ENCODE data around the gene KCNF1. TPM values are rescaled to one million over a fixed set of nuclear protein-coding genes. Genes with fewer than 3 reads are reported as not detected.

KCNF1 gene, protein sequence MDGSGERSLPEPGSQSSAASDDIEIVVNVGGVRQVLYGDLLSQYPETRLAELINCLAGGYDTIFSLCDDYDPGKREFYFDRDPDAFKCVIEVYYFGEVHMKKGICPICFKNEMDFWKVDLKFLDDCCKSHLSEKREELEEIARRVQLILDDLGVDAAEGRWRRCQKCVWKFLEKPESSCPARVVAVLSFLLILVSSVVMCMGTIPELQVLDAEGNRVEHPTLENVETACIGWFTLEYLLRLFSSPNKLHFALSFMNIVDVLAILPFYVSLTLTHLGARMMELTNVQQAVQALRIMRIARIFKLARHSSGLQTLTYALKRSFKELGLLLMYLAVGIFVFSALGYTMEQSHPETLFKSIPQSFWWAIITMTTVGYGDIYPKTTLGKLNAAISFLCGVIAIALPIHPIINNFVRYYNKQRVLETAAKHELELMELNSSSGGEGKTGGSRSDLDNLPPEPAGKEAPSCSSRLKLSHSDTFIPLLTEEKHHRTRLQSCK
- total RNA-seq: 1.0 and 1.9 TPM in 2 replicates

DNA sequence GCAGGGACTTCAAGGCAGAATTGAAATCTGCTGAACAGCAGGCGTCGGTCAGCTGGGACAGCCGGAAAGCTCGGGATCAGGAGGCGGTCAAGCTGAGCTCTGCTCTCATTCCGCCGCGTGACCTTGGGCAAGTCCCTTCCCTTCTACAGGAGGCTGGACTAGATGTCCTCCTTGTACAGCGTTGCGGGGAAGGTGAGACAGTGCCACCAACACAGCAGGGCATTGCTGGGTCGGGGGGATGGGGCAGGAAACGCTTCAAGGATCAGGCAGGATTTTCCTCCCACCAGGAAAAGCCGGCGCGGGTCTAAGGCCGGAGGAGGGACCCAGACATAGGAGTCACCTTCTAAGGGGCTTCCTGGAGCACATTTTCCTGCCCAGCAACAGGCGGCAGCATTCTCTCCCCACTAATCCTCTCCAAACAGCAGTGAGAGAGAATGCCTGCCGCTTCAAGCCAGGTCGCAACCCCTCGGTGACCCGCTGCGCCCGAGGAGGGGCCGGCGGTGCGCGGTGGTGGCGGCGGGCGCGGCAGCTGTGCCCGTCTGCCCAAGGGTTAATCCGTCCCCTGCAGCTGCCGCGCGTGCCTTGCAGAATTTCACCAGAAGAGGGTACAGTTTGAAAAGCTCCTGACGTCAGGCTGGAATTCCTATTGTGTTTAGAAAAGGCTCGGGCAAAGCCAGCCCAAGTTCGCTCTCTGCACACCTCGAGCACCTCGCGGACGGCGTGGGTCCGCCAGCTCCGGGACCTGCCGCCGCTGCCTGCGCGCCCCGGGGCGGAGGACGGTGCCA is at the start of gene KCNF1:
TSS of gene KCNF1 (plus strand) at position 644 of the 785 bp plus-strand sequence. CDS start 493 bp downstream, outside the sequence.
- DNase-seq: peak; percentile 81

DNA sequence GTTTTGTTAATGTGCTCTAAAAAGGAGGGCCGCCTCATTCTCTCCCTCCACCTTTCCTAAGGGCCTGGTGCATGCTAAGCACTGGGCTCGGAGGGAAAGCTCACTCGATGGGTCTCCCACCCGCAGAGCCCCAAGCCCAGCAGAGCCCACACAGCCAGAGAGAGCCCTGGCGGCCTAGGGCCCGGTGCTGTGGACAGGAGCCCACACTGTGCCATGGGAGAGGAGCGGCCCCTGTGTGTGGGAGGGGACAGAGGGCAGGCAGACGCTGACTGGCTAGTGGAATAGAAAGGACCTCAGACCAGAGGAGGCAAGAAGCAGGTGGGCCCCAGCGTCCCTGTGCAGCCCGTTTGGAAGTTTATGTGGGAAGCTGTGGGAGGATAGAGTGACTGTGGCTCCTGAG is 49.4 kb upstream of the KCNF1 start:
- no peak for DNase-seq

DNA sequence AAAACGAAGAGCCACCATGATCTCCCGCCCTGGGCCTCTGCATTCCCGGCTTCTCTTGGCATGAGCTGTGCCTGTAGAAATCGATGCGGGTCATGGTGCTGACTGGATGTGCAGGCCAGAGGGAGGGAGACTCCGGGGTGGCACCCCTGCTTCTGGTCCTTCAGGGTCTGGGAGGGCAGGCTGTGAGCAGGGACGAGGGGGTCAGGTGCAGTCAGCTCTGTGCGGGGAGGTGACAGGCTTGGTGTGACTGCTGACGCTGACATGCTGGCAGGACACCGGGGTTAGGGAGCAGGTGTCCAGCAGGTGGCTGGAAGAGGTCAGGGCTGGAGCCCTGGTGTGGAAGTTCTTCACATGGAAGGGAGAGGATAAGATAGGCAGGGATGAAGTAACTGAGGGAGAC is 48.7 kb upstream of the KCNF1 start:
- DNase-seq: no peak

DNA sequence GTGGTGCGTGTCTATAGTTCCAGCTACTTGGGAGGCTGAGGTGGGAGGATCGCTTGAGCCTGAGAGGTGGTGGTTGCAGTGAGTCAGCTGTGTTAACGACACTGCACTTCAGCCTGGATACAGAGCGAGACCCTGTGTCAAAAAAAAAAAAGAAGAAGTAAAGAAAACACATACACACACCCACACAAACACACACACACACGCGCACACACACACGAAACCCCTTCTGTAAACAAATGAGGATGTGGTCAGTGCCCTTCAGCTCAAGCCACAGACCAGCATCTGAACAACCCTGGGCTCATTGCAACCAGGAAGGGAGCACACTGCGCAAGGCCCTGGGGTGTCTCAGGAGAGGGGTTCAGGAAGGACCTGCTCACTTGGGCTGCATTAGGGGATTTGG is 47.9 kb upstream of the KCNF1 start:
- no peak for DNase-seq

DNA sequence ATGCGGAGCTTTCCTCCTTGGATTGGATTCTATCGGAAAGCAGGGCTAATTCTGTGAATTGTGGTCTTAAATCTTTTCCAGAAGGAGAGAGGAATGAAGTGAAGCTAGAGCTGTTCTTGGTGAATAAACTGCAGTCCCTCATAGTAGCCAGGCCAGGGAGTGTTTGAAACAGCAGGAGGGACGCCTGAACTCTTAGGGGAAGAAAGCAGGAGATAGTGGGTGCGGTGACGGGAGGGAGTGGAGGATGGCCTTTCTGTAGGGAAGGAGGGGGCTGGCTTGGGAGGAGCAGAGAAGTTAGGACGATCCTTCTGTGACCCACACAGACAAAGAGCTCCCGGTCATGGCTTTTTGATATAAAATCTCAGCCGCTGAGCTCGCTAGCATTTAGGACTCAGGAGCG is 47.5 kb upstream of the KCNF1 start:
- DNase-seq: no peak

DNA sequence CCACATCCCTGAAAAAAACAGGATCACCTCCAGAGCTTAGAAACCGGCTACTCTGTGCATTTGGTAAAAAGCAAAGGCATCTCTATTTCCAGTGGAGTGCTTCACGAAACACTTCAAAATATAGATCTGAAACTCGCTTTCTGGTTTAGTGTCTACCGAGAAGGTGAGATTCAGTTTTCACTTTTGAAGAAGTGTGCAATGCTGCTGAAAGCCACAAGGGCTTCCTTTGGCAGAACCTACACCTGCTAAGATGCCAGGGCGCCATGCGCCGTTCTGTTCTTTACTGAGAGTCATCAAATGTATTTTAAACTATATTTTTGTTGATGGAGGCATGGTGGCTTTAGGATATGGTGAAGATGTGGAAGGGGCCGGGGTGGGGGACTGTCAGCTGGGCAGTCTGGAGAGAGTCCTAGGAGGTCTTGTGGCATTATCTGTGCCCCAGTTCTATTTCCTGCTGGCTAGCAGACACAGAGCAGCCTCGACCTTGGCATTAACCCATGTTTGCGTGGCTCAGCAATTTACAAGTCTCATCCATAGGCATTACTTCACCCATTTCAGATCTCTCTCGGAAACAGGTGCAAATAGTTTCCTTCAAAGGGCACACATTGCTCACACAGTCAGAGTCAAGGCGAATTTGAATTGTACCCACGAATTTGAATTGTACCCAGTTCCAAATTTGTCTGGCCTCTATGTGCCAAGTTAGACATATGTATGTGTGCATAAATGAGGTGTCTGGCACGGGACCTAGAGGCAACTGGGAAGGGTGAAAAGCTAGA is 46.7 kb upstream of the KCNF1 start:
- DNase-seq: no peak

DNA sequence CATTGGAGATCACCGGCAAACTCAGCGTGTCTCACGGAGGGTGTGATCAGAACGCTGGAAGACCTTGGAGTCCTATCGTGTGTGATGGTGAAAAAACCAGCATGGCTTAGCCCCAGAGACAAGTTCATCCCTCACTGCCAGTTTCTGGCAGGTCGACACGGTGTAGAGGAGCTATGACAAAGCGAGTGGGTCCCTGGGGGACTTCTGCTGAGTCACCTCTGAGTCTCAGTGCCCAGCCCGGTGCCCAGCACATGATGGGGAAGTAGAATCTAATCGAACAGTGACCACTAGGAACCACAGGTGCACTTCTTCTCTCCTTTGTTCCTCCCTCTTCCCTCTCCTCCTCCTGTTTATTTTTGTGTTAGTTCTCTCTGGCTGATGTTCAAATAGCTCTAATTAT is 45.9 kb upstream of the KCNF1 start:
- DNase-seq: no peak

DNA sequence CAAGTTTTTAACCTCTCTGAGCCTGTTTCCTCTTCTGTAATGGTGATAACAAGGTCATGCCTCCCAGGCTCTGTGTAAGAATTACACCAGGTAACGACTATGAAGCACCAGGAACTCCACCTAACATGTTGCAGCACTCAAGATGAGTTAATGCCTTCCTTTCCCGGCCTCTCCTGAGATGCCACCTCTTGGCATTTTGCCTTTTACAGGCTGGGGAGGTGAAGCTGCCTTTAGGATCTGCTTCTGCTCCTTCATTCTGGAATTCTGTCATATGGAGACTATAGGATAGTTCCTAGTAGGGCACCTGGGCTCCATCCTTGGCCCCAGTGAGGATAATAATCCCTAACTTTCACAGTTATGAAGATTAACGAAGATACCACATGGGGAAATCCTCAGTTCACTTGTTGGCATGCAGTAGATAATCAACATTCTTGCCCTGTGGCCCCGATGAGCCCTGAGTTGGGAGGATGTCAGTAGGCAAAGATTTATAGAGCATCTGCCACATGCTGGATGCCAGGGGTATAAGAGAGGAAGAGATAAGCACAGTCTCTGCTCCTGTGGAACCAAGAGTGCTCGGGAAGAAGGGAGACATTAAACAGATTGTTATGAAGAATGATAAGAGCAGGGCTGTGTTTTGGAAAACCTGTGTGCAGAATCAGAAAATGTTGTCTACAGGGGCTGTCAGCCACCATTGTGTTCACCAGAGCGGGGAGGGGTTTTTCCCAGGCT is 43.9 kb upstream of the KCNF1 start:
- no peak for DNase-seq

DNA sequence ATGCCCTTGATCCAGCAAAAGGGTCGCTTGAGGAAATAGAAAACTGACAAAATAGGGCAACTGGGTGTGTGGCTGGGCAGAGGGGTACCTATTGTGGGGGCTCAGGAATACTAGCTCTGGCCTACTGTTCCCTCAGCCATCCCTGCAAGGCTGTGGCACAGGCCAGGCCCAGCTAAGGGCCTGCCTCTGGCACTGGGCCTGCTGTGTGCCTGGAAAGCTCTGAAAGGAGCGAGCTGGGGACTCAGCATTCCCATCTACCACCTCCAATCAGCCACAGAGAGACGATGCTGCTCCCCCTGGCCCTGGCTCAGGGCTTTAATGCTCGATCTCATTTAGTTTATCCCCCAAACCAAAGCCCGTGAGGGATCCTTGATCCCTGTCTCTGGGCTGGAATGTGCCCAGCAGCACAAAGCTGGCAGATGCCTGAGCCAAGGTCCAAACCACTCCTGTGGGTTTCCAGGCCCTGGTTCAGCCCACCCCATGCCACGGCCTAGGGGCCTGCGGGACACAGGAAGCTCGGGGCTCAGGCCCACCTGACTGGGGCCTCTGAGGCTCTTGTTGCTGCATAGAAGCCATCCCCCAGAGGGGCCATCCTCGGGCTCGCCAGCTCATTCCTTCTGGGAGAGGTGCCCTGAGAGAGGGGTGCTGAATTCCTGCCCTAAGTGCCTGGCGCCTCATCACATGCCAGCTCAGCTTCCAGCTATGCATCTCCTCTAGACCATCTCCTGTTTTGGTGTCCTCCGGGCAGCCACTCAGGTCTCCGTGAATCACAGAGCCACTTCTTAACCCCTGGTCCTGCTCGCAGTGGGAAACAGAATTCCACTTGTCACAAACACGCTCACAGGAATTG is 43.0 kb upstream of the KCNF1 start:
- DNase-seq: no peak

DNA sequence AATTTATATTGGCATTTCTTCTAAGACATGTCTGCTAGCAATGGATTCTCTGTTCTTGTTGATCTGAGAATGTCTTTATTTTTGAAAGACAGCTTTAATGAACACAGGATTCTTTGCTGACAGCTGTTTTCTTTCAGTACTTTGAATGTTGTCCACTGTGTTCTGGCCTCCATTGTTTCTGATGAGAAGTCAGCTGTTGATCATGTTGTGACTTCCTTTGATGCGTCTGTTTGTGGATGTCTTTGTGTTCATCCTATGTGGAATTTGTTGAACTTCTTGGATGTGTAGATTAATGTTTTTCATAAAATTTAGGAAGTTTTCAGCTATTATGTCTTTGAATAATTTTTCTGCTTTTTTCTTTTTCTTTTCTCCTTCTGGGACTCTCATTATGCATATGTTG is 39.8 kb upstream of the KCNF1 start:
- no peak for DNase-seq

DNA sequence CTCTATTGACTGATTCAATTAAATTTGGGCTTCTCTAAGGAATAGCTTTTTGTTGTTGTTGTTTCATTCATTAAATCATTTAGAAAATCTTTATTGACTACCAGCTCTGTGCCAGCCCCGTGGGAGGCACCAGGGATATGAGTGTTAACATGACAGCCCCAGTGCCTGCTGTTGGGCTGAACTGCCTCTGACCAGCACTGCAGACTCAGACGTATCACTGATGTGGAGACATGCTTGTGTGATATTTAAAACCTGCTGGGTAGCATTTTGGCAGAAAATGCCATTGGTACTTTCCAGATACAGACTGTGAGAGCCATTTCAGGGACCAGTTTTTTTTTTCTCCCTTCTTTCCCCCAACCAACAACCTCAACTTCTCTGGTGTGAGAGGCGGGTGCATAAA is 38.6 kb upstream of the KCNF1 start:
- DNase-seq: no peak

DNA sequence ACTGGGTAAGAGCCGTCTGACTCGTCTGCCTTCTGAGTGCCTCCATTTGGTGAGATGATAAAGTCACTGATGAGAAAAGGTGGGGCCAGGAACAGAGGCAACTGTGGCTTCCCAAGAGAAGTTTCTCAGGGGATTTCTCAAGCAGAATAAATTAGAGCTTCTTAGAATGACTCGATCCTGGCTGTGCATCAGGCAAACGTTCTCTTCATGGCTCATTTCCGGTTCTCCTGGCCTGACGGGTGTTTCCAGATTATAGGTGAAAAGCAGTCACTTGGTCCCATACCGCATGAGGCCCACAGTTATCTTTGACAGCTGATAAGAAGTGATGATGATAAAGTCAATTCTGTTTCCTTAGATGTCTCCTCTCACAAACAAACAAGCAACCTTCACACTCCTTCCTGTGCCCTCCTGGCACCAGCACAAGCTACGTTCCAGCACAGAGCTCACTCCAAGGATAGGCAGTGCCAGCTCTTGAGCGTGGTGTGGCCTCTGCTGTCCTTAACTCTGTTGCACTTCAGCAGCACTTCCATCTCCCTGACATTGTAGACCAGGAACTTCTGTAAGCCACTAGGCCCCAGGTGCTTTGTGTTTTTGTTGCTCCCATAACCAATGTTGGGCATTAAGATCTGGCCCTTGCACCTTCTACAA is 37.8 kb upstream of the KCNF1 start:
- DNase-seq: no peak

DNA sequence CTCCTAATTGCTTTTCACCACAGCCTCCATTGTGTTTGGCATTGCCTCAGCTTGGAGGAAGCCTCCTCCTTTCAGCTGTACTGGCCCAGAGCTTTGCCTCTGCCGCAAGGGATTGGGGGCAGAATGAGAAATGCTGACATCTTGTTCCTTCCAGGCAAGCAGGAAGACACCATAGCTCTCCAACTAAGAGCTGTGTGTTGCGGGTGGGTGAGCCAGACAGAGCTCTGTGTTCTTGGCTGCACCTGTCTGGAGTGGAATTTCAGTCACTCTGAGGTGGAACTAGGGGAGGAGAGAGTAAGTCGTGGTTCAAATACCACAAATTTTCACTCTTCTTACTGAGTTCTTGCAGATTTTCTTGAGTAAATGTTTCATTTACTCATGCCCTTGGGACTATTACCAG is 36.6 kb upstream of the KCNF1 start:
- DNase-seq: no peak

DNA sequence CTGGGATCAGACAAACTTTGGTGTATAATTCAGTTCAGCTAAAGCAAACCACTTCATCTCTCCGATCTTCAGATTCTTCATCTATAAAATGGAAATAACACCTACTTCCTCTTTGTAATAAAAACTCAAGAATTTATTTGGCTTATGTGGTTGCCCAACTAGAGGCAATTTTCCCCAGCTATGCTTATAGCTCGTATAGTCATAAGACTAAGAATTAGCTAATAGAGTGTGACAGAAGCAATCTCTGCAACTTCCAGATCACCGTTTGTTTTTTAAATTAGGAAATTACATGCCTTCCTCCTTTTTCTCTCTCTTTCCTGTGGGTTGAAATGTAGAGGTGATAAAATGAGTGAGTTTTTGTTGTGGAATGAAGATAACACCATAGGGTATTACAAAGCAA is 35.3 kb upstream of the KCNF1 start:
- DNase-seq: no peak

DNA sequence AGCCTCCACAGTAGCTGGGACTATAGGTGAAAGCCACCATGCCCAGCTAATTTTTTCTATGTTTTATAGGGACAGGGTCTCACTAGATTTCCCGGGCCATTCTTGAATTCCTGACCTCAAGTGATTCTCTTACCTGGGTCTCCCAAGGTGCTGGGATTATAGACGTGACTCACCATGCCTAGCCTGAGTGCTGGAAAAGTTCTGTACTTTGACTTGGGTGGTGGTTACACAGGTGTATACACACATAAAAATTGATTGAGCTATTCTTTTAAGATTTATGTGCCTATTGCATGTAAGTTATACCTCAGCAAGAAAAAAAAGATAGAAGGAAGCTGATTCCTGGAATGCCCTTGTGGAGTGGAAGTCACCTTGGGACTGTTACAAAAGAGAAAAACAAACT is 34.8 kb upstream of the KCNF1 start:
- no peak for DNase-seq

DNA sequence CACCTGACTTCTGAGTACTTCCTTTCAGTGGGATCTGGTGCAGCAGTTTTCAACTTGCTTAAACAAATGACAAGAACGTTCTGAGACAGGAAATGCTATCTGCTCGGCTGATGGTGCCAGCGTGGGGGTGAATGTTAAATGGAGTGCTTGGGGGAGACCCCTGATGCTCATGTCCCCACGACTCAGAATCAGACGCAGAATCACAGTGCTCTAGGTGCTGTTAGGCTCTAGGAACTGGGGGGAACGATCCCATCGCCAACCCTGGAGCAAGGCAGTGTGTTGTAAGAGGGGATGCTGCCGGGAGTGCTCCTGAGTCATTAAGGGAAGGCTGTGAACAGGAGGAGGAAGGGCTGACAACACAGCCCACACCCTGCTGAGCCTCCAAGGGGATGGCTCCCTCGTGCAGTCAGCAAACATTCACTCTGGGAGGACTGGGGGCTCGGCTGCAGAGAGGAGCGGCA is 34.1 kb upstream of the KCNF1 start:
- no peak for DNase-seq

DNA sequence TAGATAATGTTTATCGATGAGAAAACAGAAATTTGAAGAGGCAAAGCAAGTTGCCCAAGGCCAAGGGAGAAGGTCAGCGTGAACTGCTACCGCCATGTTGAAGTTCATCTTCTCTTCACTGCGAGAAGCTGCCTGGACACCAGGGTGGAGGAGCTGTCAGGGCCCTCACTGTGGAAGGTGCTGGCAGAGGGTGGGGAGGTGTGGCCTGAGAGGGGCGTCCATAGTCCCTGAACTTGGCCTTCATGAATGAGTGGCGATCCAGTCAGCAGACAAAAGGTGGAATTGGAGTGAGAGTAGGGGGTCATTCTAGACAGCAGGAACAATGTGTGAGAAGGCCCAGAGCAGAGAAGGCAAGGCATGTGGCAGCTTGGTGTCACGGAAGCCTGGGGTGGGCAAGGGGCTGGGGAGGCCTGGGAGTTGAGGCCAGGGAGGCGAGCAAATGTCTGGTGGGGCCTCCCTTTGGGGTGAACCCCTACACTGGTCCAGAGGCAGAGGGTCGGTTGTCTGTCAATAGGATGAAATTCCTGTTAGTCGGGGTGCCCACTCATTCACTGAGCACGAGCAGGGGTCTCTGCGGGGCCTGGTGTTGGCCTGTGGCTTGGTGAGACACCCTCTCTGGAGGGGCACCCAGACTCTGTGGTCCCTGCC is 33.3 kb upstream of the KCNF1 start:
- DNase-seq: no peak

DNA sequence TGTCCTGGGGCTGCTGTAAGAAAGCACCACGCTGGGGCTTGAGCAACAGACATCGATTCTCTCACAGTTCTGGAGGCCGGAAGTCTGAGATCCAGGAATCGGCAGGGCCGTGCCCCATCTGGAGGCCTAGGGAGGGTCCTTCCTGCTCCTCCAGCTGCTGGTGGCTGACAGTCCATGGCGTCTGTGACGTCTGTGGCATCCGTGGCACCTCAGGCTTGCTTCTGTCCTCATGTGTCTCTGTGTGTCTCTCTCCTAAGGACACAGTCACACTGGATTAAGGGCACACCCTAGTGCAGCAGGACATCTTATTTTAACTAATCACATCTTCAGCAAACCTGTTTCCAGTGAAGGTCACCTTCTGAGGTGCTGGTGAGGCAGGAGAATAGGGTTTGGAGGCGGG is 32.6 kb upstream of the KCNF1 start:
- DNase-seq: no peak

DNA sequence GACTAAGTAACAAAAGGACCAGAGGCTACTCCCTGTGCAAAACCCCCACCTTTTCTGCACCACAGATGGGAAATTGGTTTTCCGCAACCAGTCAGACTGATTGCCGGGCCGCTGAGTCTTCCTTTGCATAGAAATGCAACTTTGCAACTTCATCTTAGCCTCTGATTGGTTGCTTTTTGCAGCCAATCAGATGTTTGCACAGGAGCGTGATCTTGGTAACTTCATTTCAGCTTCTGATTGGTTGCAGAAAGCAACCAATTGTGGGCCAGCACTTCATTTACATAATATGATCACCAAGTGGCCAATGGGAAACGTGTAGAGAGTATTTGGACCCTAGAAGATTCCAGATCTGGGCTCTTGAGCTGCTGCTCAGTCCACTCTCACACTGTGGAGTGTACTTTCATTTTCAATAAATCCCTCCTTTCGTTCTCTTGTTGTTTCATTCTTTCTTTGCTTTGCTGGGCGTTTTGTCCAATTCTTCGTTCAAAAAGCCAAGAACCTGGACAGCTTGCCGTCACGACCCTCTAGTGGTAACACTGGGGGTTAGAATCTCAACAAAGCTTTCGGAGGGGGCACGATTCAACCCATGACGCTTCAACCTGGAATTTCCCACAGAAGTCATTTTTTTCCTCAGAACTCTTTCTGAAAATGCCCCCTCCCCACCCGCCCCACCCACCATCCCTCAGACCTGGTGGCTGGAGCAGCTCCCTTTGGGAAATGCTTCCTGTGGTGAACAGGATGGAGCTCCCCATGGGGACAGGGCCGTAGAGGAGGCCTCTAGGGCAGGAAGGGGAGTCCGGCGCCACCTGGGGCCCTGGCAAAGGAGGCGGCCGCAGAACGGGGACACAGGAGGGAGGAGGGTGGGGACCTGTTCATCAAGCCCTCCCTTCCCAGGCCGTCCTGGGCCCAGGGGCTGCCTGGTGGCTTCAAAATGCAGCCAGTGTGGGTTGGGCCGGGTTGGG is 31.8 kb upstream of the KCNF1 start:
- DNase-seq: no peak

Measured in dermis blood vessel endothelial cell (primary cell).